Stimulated activated CD4-positive, alpha-beta T cell treated with anti-CD3 and anti-CD28 coated beads, TNF-alpha, amount 100 ng/mL, for 1 hour (primary cell): ENCODE results near the gene ACTC1.

Experiments
- DNase-seq, 3 donors: peaks; one replicate each; pipeline ENCODE4 v3.0.0-alpha.2; 2020; ENCODE audit warnings: low read depth in 3 of 3, low spot score in 1 of 3

ACTC1 gene

DNA sequence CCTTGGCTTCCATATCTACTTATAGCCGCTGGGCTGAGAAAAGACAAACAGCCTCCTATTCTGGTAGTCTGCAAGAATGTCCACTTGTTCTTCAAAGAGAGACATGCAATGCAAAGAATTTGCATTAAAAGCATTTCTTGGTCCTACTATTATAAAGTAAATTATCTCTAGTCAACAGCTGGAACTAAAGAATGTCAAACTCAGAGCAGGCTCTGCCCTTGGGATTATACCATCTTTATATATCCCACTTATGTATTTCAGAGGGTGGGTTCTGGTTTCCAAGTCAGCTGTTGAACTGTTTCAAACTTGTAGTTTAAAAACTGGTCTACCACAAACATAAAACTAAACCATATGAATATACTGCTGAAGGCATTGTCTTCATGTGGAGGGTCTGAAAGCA lies 7.0 kb upstream of the ACTC1 start:
- no peak for DNase-seq

DNA sequence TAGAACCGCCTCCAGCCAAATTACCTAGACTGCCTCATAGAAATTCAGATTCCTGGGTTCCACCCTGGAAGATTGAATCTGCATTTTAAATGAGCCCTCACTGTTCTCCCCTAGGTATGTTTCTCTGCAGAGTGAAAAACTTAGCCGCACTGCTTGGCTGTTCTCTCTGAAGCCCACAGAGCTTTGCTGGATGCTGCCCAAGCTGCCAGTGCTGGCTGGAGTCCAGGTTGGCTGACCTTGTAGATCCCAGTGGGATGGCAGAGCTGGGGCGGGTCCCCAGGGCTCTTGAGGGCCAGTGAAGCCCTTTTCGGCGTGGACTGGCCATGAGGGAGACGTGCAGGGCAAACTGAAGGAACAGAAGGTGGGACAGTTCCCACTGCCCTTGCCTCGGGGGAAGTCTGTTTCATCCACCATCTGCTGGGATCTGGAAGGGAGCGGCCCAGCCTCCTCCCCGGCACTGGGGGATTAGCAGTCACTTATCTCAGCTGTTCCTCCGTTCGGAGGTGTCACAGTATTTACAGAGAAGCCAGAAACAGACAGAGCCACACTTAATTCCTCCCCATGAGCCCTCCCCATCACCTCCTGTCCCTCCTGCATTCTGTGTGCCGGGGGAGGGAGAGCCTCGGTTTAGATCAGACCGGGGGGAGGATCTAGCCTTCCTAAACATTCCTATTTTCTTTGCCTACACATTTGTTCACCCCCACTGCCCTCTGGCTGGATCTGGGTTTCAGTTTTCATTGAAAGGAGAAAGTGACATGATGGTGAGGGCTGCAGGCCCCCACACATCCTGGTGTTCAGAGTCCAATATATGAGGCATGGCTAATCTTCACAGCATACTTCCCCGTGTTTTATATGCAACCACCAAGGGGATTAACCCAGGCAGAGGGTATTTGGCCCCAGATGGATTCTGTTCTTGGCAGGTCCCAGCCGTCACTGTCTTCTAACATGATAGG lies 4.1 kb upstream of the ACTC1 start:
- DNase-seq, result no peak

DNA sequence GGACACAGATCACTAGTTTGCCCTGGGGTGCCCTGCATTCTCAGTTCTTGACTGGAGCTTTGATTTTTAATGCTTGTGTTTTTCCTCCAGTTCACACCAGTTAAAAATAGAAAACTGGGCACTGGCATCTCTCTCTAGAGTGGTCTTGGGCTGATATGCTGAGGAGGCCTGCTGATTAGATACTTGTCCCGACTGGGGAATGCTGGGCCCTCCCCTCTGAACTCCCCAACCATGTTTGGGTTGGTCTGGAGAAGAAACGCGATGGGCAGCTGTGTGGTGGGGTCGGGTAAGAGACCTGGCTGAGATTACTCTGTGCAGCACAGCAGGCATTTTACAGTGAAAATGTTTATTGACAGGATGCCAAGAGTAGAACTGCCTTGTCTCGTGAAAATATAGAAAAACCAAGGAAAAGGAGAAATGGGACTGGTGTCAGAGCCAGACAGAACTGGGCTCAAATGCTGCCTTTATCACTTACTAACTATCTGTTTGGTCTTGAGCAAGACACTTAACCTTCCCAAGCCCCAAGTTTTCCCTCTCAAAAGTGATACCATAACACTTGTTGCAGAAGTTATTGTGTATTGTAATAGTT lies 1.6 kb upstream of the ACTC1 start:
- no peak for DNase-seq

DNA sequence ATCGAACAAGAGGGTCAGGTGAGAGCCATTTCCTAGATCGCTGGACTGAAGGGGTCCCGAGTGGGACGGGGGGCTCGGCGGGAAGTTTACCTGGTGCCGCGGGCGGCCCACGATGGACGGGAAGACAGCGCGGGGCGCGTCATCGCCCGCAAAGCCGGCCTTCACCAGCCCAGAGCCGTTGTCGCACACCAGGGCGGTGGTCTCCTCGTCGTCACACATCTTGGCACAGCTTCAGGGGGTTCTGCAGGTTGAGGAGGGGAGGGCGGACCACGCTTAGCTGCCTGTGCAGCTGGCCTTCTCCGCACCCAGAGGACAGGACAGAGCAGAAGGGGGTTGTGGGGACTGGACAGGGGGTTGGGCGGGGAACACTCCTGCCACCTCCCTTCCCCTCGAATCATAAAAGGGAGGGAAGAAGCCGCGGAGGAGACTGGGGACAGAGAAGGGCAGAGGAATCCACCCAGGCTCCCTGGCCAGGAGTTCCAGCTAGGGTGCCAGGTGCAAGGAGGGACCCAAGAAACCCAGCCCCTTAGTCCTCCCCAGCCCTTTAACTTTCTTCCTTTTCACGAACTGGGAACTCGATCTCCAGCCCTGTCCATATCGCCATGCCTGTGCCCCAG lies 651 bp downstream of the ACTC1 start:
- DNase-seq, result no peak

DNA sequence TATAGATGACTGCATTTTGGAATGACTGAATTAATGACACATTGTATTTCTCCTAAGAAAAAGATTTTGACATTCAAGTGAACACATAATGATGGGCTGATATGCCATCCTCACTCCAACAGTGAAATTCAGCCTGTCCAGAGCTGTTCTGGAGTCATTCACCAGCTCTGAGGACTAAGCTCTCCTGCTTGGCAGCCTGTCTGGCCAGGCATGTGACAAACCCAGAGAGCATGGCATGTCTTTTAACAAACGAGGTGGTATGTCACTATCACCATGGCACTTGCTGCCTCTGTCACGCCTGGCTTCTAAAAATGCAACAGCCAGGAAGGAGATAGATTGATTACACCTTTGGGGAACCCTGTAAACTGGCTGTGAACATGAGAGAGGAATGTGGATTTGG lies 1.4 kb downstream of the ACTC1 start:
- DNase-seq, result no peak

DNA sequence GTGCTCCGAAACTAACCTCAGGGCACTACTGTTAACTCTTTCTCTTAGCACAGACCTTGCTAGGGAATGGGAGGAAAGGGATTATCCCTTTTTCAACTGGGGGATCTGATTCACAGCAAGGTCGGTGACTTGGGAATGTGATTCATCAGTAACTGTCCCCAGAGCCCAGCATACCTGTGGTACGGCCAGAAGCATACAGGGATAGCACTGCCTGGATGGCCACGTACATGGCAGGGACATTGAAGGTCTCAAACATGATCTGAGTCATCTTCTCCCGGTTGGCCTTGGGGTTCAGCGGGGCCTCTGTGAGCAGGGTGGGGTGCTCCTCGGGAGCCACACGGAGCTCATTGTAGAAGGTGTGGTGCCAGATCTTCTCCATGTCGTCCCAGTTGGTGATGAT lies 2.3 kb downstream of the ACTC1 start:
- no peak for DNase-seq

DNA sequence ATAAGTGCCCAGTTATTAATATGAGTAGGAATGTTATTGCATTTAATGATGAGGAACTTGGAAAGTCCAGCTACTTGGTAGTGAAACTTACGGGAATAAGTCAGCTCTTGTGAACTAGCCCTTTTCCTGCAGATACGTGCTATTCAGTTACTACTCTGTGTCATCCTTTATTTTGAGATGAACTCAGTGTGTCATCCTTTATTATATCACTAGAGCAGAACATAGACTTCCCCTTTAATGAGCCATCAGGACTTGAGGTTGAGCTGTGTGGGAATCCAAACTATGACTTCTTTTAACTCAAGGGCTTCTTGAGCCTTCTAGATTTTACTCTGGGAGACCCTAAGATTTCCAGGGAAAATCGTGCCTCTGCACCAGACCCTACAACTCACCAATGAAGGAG lies 3.6 kb downstream of the ACTC1 start:
- no peak for DNase-seq

DNA sequence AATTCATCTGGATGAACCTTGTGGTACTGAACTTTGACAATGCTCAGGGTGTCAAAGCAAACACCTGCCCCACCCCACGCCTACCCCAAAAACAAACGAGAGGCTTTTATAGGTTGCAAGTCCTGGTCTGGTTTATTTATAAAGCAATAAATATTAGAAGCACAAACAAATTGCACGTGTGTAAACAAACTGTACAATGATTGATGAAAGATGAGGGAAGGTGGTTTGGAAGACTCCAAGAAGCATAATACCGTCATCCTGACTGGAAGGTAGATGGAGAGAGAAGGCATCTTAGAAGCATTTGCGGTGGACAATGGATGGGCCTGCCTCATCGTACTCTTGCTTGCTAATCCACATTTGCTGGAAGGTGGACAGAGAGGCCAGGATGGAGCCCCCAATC lies 5.2 kb downstream of the ACTC1 start:
- DNase-seq, result no peak

DNA sequence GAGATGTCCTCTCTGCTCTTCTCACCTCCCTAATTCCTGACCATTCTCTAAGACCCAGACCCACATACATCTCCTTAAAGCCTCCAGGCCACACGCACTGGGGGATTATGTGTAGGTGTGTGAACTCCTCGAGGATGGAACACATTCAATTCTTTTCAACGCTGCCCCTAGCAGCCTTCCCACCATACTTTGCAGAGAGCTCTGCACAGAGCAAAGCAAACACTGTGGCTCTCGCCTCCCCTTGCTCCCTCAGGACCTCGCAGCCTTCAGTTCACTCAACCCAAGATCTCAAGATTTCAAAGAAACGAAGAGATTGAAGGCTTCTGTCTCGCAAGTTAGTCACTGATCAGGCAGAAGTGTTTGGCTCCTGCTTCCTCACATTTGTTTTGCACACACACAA lies 6.0 kb downstream of the ACTC1 start:
- no peak for DNase-seq

DNA sequence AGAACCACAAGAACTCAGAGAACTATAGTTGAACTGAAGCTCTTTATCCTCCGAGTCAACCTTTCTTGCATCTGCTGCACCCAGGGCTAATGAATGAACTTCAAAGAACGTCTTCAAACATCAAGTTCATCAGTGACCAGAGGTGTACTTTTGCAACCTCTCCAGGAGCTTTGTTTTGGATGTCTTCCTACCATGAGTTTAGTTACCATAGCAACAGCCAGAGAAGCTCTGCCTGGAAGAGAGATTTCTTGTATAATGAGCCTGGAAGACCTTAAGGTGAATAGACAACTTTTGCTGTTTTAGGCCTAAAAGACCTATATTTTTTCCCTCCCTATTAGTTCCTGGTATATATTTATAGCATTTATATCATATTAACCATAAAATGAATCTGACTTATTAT lies 9.1 kb downstream of the ACTC1 start:
- no peak for DNase-seq

DNA sequence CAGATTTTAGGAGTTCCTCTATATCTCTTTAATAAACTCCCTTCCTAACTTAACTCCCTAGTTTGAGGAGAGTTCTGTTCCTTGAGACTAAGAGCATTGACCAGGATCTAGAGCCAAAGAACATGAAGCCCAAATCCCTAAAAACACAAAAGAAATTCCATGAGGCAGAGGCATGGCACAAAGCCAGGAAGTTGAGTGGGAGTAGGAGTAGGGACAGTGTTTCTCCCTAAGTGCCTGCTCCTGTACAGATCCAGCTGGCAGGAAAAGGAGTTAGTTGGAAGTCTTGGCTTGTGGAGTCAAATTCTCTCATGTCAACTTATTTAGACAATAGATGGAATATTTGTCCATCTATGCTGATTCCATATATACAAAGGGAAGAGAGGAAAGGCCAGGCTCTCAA lies 11.4 kb downstream of the ACTC1 start:
- no peak for DNase-seq

DNA sequence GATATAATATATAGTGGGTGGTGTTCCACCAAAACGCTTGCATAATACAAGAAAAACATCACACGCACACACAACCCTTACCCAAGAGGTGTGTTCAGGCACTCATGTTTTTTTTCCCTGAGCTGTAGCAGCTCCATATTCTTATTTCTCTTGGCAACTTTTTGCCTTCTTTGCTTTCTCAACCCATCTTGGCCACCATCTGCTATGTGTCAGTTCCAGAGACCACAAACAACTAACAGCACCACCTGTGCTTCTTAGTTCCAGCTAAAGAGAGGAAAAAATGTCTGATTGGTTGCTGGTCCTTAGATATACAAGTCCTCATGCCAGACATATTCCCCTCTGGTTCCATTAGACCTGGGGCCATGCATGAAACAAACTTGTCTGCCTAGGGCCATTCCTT lies 11.9 kb downstream of the ACTC1 start:
- DNase-seq, result no peak

DNA sequence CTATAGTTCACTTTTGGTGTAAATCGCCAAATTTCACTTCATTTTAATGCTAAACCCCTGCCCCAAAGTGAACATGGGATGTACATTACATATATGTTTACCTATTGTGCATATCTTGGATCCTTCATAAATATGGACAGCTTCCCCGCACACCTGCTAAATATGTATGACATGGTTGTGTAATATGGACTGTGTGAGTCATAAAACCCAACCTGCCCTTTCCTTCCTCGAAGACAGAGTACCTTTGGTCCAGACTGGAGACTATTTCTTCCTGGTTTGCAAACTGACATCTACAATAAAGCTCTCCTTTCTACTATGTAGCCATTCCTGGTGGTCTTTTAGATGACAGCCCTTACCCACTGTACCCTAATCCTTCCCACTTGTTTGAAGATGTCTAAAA lies 12.4 kb downstream of the ACTC1 start:
- DNase-seq, result no peak

DNA sequence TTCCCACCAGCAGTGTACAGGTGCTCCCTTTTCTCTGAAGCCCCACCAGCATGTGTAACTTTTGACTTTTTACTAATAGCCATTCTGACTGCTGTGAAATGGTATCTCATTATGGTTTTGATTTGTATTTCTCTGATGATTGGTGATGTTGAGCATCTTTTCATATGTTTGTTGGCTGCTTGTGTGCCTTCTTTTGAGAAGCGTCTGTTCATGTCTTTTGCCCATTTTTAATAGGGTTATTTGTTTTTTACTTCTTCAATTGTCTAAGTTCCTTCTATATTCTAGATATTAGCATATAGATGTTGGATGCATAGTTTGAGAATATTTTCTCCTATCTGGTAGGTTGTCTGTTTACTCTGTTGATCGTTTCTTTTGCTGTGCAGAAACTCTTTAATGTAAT lies 14.6 kb downstream of the ACTC1 start:
- DNase-seq, result no peak

DNA sequence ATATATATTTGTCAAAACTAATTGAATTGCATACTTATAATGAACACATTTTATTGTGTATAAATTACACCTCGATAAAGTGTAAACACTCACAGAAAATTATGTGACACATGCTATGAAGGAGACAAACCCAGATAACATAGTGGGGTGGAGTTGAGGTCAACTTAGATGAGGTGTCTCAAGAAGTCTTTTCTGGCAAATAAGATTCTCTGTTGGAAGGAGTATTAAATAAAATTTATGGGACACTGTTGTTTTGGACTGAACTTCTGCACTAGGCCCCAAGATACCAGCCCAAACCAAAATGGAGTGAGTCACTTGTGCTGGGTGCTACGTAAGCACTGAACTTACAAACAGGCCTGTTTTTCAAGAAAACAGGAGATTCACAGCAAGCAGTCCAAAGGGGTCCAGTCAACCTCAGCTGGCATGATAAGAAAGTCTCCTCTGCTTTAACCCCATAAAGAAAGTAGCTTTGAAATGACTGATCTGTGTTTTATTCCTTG lies 18.7 kb downstream of the ACTC1 start:
- no peak for DNase-seq

DNA sequence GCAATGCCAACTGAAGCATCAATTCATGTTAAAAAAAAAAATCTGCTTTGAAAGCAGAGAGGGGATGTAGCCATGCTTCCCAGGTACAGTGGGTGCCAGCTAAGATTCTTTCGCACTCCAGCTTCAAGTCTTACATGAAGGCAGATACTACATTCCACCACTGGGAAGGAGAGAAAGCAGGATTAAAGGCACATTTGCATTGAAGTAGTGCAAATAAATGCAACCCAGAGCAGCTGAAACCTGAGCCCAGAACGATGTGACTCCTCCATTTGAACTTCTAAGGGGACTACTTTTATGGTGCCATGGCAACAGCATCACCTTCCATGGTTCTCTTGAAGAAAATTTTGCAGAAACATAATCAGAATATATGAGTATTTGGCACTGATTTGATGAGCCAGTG lies 21.4 kb downstream of the ACTC1 start:
- no peak for DNase-seq

DNA sequence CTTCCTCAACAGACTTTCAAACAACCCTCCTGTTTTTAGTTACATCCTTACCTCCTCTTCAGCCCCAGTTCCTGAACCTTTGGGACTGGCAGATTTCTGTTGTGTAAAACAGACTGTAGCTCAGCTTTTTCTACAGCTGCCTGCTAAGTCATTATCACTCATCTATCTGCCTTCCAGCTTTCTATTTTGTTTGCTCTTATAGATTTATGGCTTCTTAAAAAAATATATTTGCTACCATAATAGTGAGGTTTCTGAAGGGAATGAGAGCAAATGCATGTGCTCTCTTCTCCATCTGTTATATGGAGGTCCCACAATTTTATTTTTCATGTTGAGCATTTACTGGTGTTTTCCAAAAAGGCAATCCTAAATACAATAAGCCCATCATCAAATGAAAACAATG lies 22.3 kb downstream of the ACTC1 start:
- DNase-seq, result no peak

DNA sequence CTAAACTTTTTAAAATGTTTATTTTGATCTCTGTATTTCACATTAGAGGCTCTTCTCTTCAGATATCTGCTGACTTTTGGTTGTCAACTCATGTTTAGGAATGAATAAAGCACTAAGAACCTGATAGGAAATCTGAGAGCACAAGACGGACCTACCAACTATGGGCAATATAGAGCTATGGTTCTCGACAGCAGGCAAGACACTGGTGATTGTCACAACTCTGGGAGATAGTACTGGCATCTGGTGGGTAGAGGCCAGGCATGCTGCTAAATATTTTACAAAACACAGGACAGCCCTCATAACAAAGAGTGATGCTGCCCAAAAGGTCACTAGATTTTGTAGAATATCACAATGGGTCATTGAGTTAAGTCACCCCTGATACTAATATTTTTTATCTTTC lies 23.0 kb downstream of the ACTC1 start:
- no peak for DNase-seq

DNA sequence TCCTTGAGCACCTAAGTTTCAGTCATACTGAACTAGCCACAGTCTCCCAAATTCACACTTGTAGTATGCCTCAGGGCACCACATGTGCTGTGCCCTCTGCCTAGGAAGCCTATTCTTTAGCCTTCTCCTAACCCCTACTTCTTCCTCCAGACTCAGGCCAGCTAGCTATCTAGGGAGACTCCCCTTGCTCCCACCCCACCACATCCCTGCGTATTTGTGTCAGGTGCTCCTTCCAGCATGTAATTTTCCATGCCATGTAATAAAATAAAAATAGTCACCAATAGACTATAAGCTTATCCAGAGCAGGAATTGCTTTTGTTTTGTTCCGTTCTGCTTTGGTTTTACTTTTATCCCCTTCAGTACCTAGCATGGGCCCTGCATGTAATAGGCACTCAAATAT lies 25.6 kb downstream of the ACTC1 start:
- DNase-seq, result no peak

DNA sequence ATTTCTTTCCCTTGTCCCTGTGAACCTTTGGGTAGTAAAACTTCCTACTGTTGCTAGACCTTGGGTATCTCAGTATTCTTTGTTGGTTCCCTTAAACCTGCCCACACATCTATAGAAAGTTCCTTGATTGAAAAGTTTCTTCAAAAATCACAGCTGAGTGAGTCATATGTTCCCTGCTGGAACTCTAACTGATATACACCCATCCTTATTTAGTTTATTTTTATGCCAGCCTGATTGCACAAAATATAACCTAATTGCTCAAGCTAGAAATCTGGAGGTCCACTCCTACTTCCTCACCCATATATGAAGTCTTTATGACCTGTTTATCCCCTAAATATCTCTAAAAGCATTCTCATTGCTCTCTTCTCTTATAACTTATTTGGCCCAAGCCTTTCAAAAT lies 26.8 kb downstream of the ACTC1 start:
- DNase-seq, result no peak

DNA sequence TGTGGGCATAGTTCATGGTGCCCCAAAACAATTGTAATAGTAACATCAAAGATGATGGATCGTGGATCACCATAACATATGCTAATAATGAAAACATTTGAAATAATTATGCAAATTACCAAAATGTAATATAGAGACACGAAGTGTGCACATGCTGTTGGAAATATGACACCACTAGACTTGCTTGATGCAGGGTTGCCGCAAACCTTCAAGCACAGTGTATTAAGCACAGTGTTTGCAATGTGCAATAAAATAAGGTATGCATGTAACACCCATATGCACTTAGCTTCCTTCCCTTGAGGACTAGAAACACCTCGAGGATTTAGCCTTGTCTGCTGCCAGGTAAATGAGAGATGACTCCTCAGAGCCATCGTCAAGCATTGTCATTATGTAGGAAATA lies 29.6 kb downstream of the ACTC1 start:
- no peak for DNase-seq

DNA sequence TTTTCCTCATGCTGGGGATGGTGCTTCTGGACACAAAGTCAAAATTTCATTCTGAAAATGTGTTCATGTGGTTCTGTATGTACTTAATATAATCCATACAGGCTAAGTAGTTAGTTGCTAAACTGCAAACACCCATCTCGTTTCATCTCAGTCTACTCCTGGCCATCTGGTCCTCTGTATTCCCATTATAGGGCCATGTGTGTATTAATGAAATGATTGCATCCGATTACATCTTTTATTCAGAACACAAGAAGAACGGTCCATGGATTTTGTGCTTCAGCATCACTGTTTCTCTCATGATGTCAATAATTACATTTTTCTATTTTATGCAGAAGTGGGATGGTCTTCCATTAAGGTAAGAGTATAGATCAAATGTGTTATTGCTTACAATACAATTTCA lies 34.4 kb downstream of the ACTC1 start:
- no peak for DNase-seq
